ENCODE results near the gene B4GALT5.

The B4GALT5 gene

GRCh38 chr20:49712118-49712517, 1.6 kb downstream of the B4GALT5 start:
- no peak overlapping the region for H4K91ac ChIP-seq (ENCODE audit: low read depth, low read length)
- no peak overlapping the region for H2BK5ac ChIP-seq (ENCODE audit: low read depth, low read length, poor library complexity)
- H3K4me1 ChIP-seq (ENCODE audit: control insufficient read depth in 1 of 2, insufficient read depth in 2 of 2, low read length in 2 of 2), result peaks cover 0 to 2% of the 10 kb centered on the region in 2 experiments

DNA sequence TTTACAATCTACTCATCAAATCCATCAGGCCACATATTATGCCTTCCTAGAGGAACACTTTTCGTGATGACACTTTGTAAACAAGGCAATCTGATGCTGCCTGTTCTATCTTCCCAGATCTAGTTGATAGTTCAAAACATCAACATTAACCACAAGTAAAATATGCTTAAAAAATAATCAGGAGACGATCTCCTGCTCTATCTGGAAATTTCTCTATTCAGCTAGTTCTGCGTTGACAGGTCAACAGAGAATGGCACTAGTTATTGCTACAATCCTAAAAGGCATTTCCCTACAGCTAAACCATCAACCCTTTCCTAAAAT, 2.1 kb downstream of the B4GALT5 start:
- no peak for DNase-seq
- Histone ChIP-seq H3K4me1 (ENCODE audit: control insufficient read depth in 1 of 2, insufficient read depth in 2 of 2, low read length in 2 of 2) (peaks cover 0 to 2% of the 10 kb centered on the region in 2 experiments), H4K91ac (ENCODE audit: low read depth, low read length) (no peak overlapping the region), H3K27ac (ENCODE audit: low read depth, low read length) (no peak overlapping the region), H3K4ac (ENCODE audit: low read depth, low read length) (peak overlapping the region; percentile 49), H3K27me3 (ENCODE audit: insufficient read depth, low read length) (no peaks in the 10 kb centered on the region), H3K79me1 (ENCODE audit: low read length) (peaks cover 13% of the 10 kb centered on the region), H2AK5ac (ENCODE audit: low read length) (no peak overlapping the region), H2BK5ac (ENCODE audit: low read depth, low read length, poor library complexity) (no peak overlapping the region), H3K9ac (ENCODE audit: low read length) (no peak overlapping the region), H3K9me3 (ENCODE audit: insufficient read depth, low read depth, low read length) (no peaks in the 10 kb centered on the region), H3K36me3 (ENCODE audit: control insufficient read depth in 1 of 2, insufficient read depth in 2 of 2, low read length in 2 of 2) (no peaks in the 10 kb centered on the region), H2BK120ac (ENCODE audit: insufficient read depth, low read length, poor library complexity) (no peak overlapping the region), H4K8ac (ENCODE audit: low read depth, low read length) (no peak overlapping the region), H3K14ac (ENCODE audit: low read length) (no peak overlapping the region), H2AFZ (ENCODE audit: insufficient read depth, low read length, poor library complexity) (no peak overlapping the region), H3K4me3 (ENCODE audit: low read depth, low read length) (no peak overlapping the region), H3K18ac (ENCODE audit: low read length) (no peak overlapping the region), H3K23ac (ENCODE audit: low read length) (no peak overlapping the region), H2BK12ac (ENCODE audit: low read length) (no peak overlapping the region), H4K12ac (ENCODE audit: low read depth, low read length) (no peak overlapping the region), H3K4me2 (ENCODE audit: low read length) (no peak overlapping the region), H3K79me2 (ENCODE audit: control insufficient read depth, insufficient read depth, low read length, poor library complexity) (peaks cover 14% of the 10 kb centered on the region)
- no CpG with 5 or more reads among the region's 3 CpGs for WGBS (ENCODE audit: extremely low coverage, insufficient coverage, insufficient read length)

More at GRCh38 chr20:49712118-49712517, 1.6 kb downstream of the B4GALT5 start:
- Histone ChIP-seq H2BK120ac (ENCODE audit: insufficient read depth, low read length, poor library complexity) (no peak overlapping the region), H3K4me3 (ENCODE audit: low read depth, low read length) (no peak overlapping the region), H3K18ac (ENCODE audit: low read length) (no peak overlapping the region), H3K9me3 (ENCODE audit: insufficient read depth, low read depth, low read length) (no peaks in the 10 kb centered on the region), H3K14ac (ENCODE audit: low read length) (no peak overlapping the region), H3K36me3 (ENCODE audit: control insufficient read depth in 1 of 2, insufficient read depth in 2 of 2, low read length in 2 of 2) (no peaks in the 10 kb centered on the region), H2AK5ac (ENCODE audit: low read length) (no peak overlapping the region), H3K9ac (ENCODE audit: low read length) (no peak overlapping the region), H2BK12ac (ENCODE audit: low read length) (no peak overlapping the region), H3K23ac (ENCODE audit: low read length) (no peak overlapping the region), H4K12ac (ENCODE audit: low read depth, low read length) (no peak overlapping the region), H3K79me2 (ENCODE audit: control insufficient read depth, insufficient read depth, low read length, poor library complexity) (peaks cover 14% of the 10 kb centered on the region), H3K27ac (ENCODE audit: low read depth, low read length) (no peak overlapping the region), H3K27me3 (ENCODE audit: insufficient read depth, low read length) (no peaks in the 10 kb centered on the region), H2AFZ (ENCODE audit: insufficient read depth, low read length, poor library complexity) (no peak overlapping the region), H3K4ac (ENCODE audit: low read depth, low read length) (peak overlapping the region; percentile 93), H3K4me2 (ENCODE audit: low read length) (peak overlapping the region; percentile 61), H4K8ac (ENCODE audit: low read depth, low read length) (no peak overlapping the region), H3K79me1 (ENCODE audit: low read length) (peaks cover 13% of the 10 kb centered on the region)
- WGBS (ENCODE audit: extremely low coverage, insufficient coverage, insufficient read length), result no CpG with 5 or more reads among the region's 4 CpGs
- no peak for DNase-seq

- no peaks in the 10 kb centered on the region for H3K9me3 ChIP-seq (ENCODE audit: insufficient read depth, low read depth, low read length)
- H4K12ac ChIP-seq (ENCODE audit: low read depth, low read length), result no peak overlapping the region
- H3K4ac ChIP-seq (ENCODE audit: low read depth, low read length), result peak overlapping the region; percentile 29
- H3K9ac ChIP-seq (ENCODE audit: low read length), result no peak overlapping the region
- H3K79me1 ChIP-seq (ENCODE audit: low read length), result peaks cover 13% of the 10 kb centered on the region
- H3K14ac ChIP-seq (ENCODE audit: low read length), result no peak overlapping the region
- no peak overlapping the region for H3K4me2 ChIP-seq (ENCODE audit: low read length)
- H2BK12ac ChIP-seq (ENCODE audit: low read length), result no peak overlapping the region
- DNase-seq, result no peak
- no peak overlapping the region for H3K23ac ChIP-seq (ENCODE audit: low read length)
- no peak overlapping the region for H2BK5ac ChIP-seq (ENCODE audit: low read depth, low read length, poor library complexity)
- no CpG with 5 or more reads among the region's 3 CpGs for WGBS (ENCODE audit: extremely low coverage, insufficient coverage, insufficient read length)
- peaks cover 14% of the 10 kb centered on the region for H3K79me2 ChIP-seq (ENCODE audit: control insufficient read depth, insufficient read depth, low read length, poor library complexity)
- H4K8ac ChIP-seq (ENCODE audit: low read depth, low read length), result no peak overlapping the region
- H2BK120ac ChIP-seq (ENCODE audit: insufficient read depth, low read length, poor library complexity), result no peak overlapping the region
- peaks cover 0 to 2% of the 10 kb centered on the region in 2 experiments for H3K4me1 ChIP-seq (ENCODE audit: control insufficient read depth in 1 of 2, insufficient read depth in 2 of 2, low read length in 2 of 2)
- no peak overlapping the region for H2AK5ac ChIP-seq (ENCODE audit: low read length)
- H3K27me3 ChIP-seq (ENCODE audit: insufficient read depth, low read length), result no peaks in the 10 kb centered on the region
- no peak overlapping the region for H3K4me3 ChIP-seq (ENCODE audit: low read depth, low read length)
- H3K18ac ChIP-seq (ENCODE audit: low read length), result no peak overlapping the region
- no peak overlapping the region for H3K27ac ChIP-seq (ENCODE audit: low read depth, low read length)
- H3K36me3 ChIP-seq (ENCODE audit: control insufficient read depth in 1 of 2, insufficient read depth in 2 of 2, low read length in 2 of 2), result no peaks in the 10 kb centered on the region
- H2AFZ ChIP-seq (ENCODE audit: insufficient read depth, low read length, poor library complexity), result no peak overlapping the region
- H4K91ac ChIP-seq (ENCODE audit: low read depth, low read length), result no peak overlapping the region
Measured at GRCh38 chr20:49710971-49711666, 2.6 kb downstream of the B4GALT5 start.

DNA sequence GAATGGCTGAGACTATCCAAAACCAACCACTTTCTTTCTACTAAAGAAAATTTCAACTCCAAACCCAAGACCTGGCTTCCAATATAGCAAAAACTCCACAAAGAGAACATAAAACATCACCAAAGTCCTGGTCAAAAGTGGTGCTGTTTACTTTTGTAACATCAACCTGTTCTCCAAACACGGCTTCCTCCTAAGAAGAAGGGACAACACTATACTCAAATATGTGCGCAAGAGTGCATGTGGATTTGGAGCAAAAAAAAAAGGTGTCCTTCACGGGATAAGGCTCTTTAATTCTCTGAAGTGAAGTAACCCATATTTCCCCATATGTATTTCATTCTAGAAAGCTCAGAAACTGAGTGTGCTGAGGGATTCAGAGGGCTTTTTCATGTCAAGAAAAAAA, 6.6 kb downstream of the B4GALT5 start:
- Histone ChIP-seq H3K18ac (ENCODE audit: low read length) (no peak overlapping the region), H4K12ac (ENCODE audit: low read depth, low read length) (no peak overlapping the region), H2BK120ac (ENCODE audit: insufficient read depth, low read length, poor library complexity) (no peak overlapping the region), H3K9me3 (ENCODE audit: insufficient read depth, low read depth, low read length) (no peaks in the 10 kb centered on the region), H2AFZ (ENCODE audit: insufficient read depth, low read length, poor library complexity) (no peak overlapping the region), H3K23ac (ENCODE audit: low read length) (no peak overlapping the region), H3K14ac (ENCODE audit: low read length) (no peak overlapping the region), H3K79me2 (ENCODE audit: control insufficient read depth, insufficient read depth, low read length, poor library complexity) (peaks cover 5% of the 10 kb centered on the region), H3K4ac (ENCODE audit: low read depth, low read length) (no peak overlapping the region), H4K91ac (ENCODE audit: low read depth, low read length) (no peak overlapping the region), H3K27ac (ENCODE audit: low read depth, low read length) (no peak overlapping the region), H3K4me1 (ENCODE audit: control insufficient read depth in 1 of 2, insufficient read depth in 2 of 2, low read length in 2 of 2) (no peaks in the 10 kb centered on the region), H3K4me2 (ENCODE audit: low read length) (no peak overlapping the region), H2BK5ac (ENCODE audit: low read depth, low read length, poor library complexity) (no peak overlapping the region), H3K4me3 (ENCODE audit: low read depth, low read length) (no peak overlapping the region), H3K36me3 (ENCODE audit: control insufficient read depth in 1 of 2, insufficient read depth in 2 of 2, low read length in 2 of 2) (no peaks in the 10 kb centered on the region), H3K79me1 (ENCODE audit: low read length) (peaks cover 3% of the 10 kb centered on the region), H2AK5ac (ENCODE audit: low read length) (no peak overlapping the region), H2BK12ac (ENCODE audit: low read length) (no peak overlapping the region), H4K8ac (ENCODE audit: low read depth, low read length) (no peak overlapping the region), H3K9ac (ENCODE audit: low read length) (no peak overlapping the region), H3K27me3 (ENCODE audit: insufficient read depth, low read length) (no peaks in the 10 kb centered on the region)
- WGBS (ENCODE audit: extremely low coverage, insufficient coverage, insufficient read length), result no CpG with 5 or more reads among the region's 3 CpGs
- DNase-seq, result no peak
